Transverse colon (tissue), 4 donors: ENCODE data around the gene PUSL1. TPM values are rescaled to one million over a fixed set of nuclear protein-coding genes. Genes with fewer than 3 reads are reported as not detected.

Experiments used
- DNase-seq: peaks from one replicate; pipeline ENCODE4 v3.0.0-alpha.2; 2019
- H3K27ac ChIP-seq, 4 donors: fragments of 200-600 bp; sonication (generic); 2 replicates each; pipeline ENCODE4 v1.5.1; 2016 to 2018; ENCODE audit warnings: inconsistent platforms in 4 of 4
- H3K27me3 ChIP-seq: fragments of 200-600 bp; sonication (generic); 2 replicates; pipeline ENCODE4 v1.5.1; 2017; ENCODE audit warnings: inconsistent platforms
- H3K36me3 ChIP-seq, 4 donors: fragments of 200-600 bp; sonication (generic); 2 replicates each; pipeline ENCODE4 v1.5.1; 2017 to 2019; ENCODE audit warnings: inconsistent platforms in 4 of 4
- H3K4me1 ChIP-seq, 4 donors: fragments of 200-600 bp; sonication (generic); 2 replicates each; pipeline ENCODE4 v1.5.1; 2017 to 2020; ENCODE audit warnings: inconsistent platforms in 4 of 4
- H3K4me3 ChIP-seq, 4 donors: fragments of 200-600 bp; sonication (generic); 1 replicate in 1 of 4; 2 replicates in 3 of 4; pipeline versions ENCODE4 v1.5.1 to v1.6.1; 2017 to 2019; ENCODE audit warnings: inconsistent platforms in 4 of 4
- H3K9me3 ChIP-seq, 2 donors: fragments of 200-600 bp; sonication (generic); 2 replicates each; pipeline ENCODE4 v1.5.1; 2017 to 2019; ENCODE audit warnings: inconsistent platforms in 2 of 2
- EP300 ChIP-seq: sonication (generic); formaldehyde crosslinking; IDR thresholded peaks from one replicate; pipeline ENCODE4 v1.6.1; 2017; ENCODE audit warnings: antibody characterized with exemption, low read depth
- POLR2A ChIP-seq: fragments of 450-650 bp; IDR thresholded peaks from one replicate; pipeline ENCODE4 v1.6.1; 2016; ENCODE audit warnings: antibody characterized with exemption, mild to moderate bottlenecking, moderate library complexity
- POLR2AphosphoS5 ChIP-seq, 3 donors: sonication (generic); formaldehyde crosslinking; IDR thresholded peaks; one replicate each; pipeline ENCODE4 v1.6.1; 2016; ENCODE audit warnings: antibody characterized with exemption in 3 of 3
- whole genome bisulfite sequencing, 2 donors: methylation state at CpG; one replicate each; pipeline ENCODE4 v1.1.5; 2018; ENCODE audit warnings: low coverage in 1 of 2; 5-methylcytosine and 5-hydroxymethylcytosine counted together
- in situ Hi-C, 4 donors: fragments of 200-750 bp; cut with MboI; loops; one replicate each; pipeline versions ENCODE4 v1.15.0 to v1.15.1; 2017; ENCODE audit warnings: low sequenced_read_pairs in 3 of 4, low pct_ligation_motif_present in 1 of 4, low pct_unique_long_range_greater_than_20kb in 1 of 4
- intact Hi-C: fragments of 100-400 bp; cut with DNase I; formaldehyde crosslinking; loops from one replicate; pipeline ENCODE4 v1.15.1; 2023; ENCODE audit warnings: low total_unique reads
- total RNA-seq, 4 donors: library from RNA; depleted of rRNA; stranded (reverse); fragments of >200 nt; gene quantifications; one replicate each; pipeline ENCODE4 v1.1.0, GENCODE V29; 2016
- TF ChIP-seq, protein P1 (sequence below), 5 experiments: fragments of 200-600 bp in 3 of 5; fragments of 450-650 bp in 2 of 5; sonication (generic) in 3 of 5; IDR thresholded peaks; 1 replicate in 2 of 5; 2 replicates in 3 of 5; pipeline ENCODE4 v1.5.1; 2016 to 2017; ENCODE audit warnings: antibody characterized with exemption in 5 of 5, inconsistent platforms in 3 of 5, mild to moderate bottlenecking in 2 of 5, moderate library complexity in 1 of 5

The PUSL1 gene
- total RNA-seq, 4 donors from 2014 or later: 7.0 to 35.9 (median 20.5) TPM

GRCh38 chr1:1291023-1291528 lies 17.3 kb upstream of the PUSL1 start:
- Histone ChIP-seq H3K4me1 (peaks cover 0 to 12% (median 11%) of the 10 kb centered on the region in 4 donors), H3K27ac (no peak overlapping the region), H3K36me3 (no peaks in the 10 kb centered on the region), H3K4me3 (no peak overlapping the region), H3K9me3 (no peaks in the 10 kb centered on the region), H3K27me3 (peaks cover 19% of the 10 kb centered on the region)
- peak; percentile 45 for DNase-seq
- in situ Hi-C loops: no loop called here
- TF ChIP-seq EP300 (no peak), POLR2AphosphoS5 (IDR thresholded peaks at IDR 0.05) (no peak), POLR2A (no peak)
- TF ChIP-seq, protein P1, sequence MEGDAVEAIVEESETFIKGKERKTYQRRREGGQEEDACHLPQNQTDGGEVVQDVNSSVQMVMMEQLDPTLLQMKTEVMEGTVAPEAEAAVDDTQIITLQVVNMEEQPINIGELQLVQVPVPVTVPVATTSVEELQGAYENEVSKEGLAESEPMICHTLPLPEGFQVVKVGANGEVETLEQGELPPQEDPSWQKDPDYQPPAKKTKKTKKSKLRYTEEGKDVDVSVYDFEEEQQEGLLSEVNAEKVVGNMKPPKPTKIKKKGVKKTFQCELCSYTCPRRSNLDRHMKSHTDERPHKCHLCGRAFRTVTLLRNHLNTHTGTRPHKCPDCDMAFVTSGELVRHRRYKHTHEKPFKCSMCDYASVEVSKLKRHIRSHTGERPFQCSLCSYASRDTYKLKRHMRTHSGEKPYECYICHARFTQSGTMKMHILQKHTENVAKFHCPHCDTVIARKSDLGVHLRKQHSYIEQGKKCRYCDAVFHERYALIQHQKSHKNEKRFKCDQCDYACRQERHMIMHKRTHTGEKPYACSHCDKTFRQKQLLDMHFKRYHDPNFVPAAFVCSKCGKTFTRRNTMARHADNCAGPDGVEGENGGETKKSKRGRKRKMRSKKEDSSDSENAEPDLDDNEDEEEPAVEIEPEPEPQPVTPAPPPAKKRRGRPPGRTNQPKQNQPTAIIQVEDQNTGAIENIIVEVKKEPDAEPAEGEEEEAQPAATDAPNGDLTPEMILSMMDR (IDR thresholded peaks at IDR 0.05): no peak
- WGBS, 2 donors: 34% methylated on average over 18 of the region's 28 CpGs; no CpG with 5 or more reads in 1 of the 2 donors
- intact Hi-C loops: loop anchor here (2.0 kb wide), 1 partner anchor 168 kb away; no protein-coding TSS in a partner anchor

- H3K27ac ChIP-seq: no peak overlapping the region
- H3K36me3 ChIP-seq: no peaks in the 10 kb centered on the region
- H3K4me3 ChIP-seq: no peak overlapping the region
- 55% methylated on average over 25 of the region's 45 CpGs; no CpG with 5 or more reads in 1 of the 2 donors for WGBS, 2 donors
- peak; percentile 85 for DNase-seq
- intact Hi-C loops (loop anchor here (2.0 kb wide), 1 partner anchor 169 kb away; no protein-coding TSS in a partner anchor), in situ Hi-C loops (no loop called here)
- no peaks in the 10 kb centered on the region for H3K9me3 ChIP-seq
- TF ChIP-seq POLR2A (no peak), POLR2AphosphoS5 (IDR thresholded peaks at IDR 0.05) (peak in 1 of 3 donors; percentile 6), EP300 (no peak)
- TF ChIP-seq, protein P1 (IDR thresholded peaks at IDR 0.05): peak; percentile 61 to 91 (median 70)
- peaks cover 12% of the 10 kb centered on the region for H3K27me3 ChIP-seq
- H3K4me1 ChIP-seq: peaks cover 0 to 12% (median 10%) of the 10 kb centered on the region in 4 donors
These were observed 16.6 kb upstream of the PUSL1 start for GRCh38 chr1:1291548-1292441.

GRCh38 chr1:1292442-1292779 lies 16.0 kb upstream of the PUSL1 start:
- in situ Hi-C loops (no loop called here), intact Hi-C loops (no loop called here)
- peaks cover 0 to 12% (median 10%) of the 10 kb centered on the region in 4 donors for H3K4me1 ChIP-seq
- 91% methylated on average over 8 of the region's 9 CpGs; no CpG with 5 or more reads in 1 of the 2 donors for WGBS, 2 donors
- no peak overlapping the region for H3K4me3 ChIP-seq
- H3K27me3 ChIP-seq: peaks cover 6% of the 10 kb centered on the region
- TF ChIP-seq POLR2A (no peak), POLR2AphosphoS5 (IDR thresholded peaks at IDR 0.05) (no peak), EP300 (no peak)
- TF ChIP-seq, protein P1 (IDR thresholded peaks at IDR 0.05): no peak
- H3K9me3 ChIP-seq: no peaks in the 10 kb centered on the region
- no peaks in the 10 kb centered on the region for H3K36me3 ChIP-seq
- no peak overlapping the region for H3K27ac ChIP-seq
- no peak for DNase-seq

- intact Hi-C loops: no loop called here
- Histone ChIP-seq H3K9me3 (no peaks in the 10 kb centered on the region), H3K27me3 (peaks cover 2% of the 10 kb centered on the region), H3K36me3 (no peaks in the 10 kb centered on the region), H3K4me1 (peaks cover 0 to 12% (median 10%) of the 10 kb centered on the region in 4 donors), H3K4me3 (no peak overlapping the region), H3K27ac (no peak overlapping the region)
- TF ChIP-seq POLR2AphosphoS5 (IDR thresholded peaks at IDR 0.05) (no peak), EP300 (no peak), POLR2A (no peak)
- TF ChIP-seq, protein P1 (IDR thresholded peaks at IDR 0.05): no peak
- DNase-seq: no peak
- in situ Hi-C loops: no loop called here
- WGBS, 2 donors: 95% methylated on average over 16 of the region's 18 CpGs; no CpG with 5 or more reads in 1 of the 2 donors
These were observed 15.5 kb upstream of the PUSL1 start for GRCh38 chr1:1292851-1293250.
